Muscle of leg (tissue), 11 donors: ENCODE measurements around the gene POLR2H. TPM values are rescaled to one million over a fixed set of nuclear protein-coding genes. Genes with fewer than 3 reads are reported as not detected.

ENCODE experiments used
- DNase-seq: peaks from one replicate; pipeline ENCODE4 v3.0.0; 2013
- H3K27ac ChIP-seq: one replicate; pipeline ENCODE4 v1.5.1; 2013; ENCODE audit warnings: mild to moderate bottlenecking, low read length, control low read depth
- H3K27me3 ChIP-seq: one replicate; pipeline ENCODE4 v1.6.1; 2013; ENCODE audit warnings: low read length; ENCODE audit not compliant: control insufficient read depth, insufficient read depth
- H3K36me3 ChIP-seq: one replicate; pipeline ENCODE4 v1.6.1; 2013; ENCODE audit warnings: low read length; ENCODE audit not compliant: control insufficient read depth, insufficient read depth
- H3K4me1 ChIP-seq: one replicate; pipeline ENCODE4 v1.6.1; 2013; ENCODE audit warnings: low read length; ENCODE audit not compliant: control insufficient read depth, insufficient read depth
- H3K4me3 ChIP-seq: one replicate; pipeline ENCODE4 v1.5.1; 2013; ENCODE audit warnings: low read length, control low read depth
- H3K9me3 ChIP-seq: replicated peaks from 2 replicates; pipeline ENCODE4 v1.6.1; 2013; ENCODE audit warnings: low read depth, low read length; ENCODE audit not compliant: control insufficient read depth
- WGBS: methylation state at CpG from one replicate; pipeline ENCODE4 v1.1.5; 2013; ENCODE audit warnings: missing lambda C conversion rate; ENCODE audit not compliant: insufficient coverage; 5-methylcytosine and 5-hydroxymethylcytosine counted together
- polyA plus RNA-seq, 8 donors: library from polyadenylated mRNA; unstranded; fragments of 120-200 nt; gene quantifications; one replicate each; pipeline versions ENCODE4 v1.2.1 to v1.2.3, GENCODE V29; 2013; ENCODE audit warnings: inconsistent platforms in 1 of 8, low replicate concordance in 1 of 8; ENCODE audit not compliant: insufficient read length in 8 of 8, insufficient read depth in 1 of 8
- total RNA-seq: library from RNA; stranded (reverse); fragments of 120-200 nt; gene quantifications from one replicate; pipeline ENCODE4 v1.2.4, GENCODE V29; 2013

The POLR2H gene
- total and polyA plus RNA-seq, 9 donors: 39.9 to 55.0 (median 49.3) TPM

DNA sequence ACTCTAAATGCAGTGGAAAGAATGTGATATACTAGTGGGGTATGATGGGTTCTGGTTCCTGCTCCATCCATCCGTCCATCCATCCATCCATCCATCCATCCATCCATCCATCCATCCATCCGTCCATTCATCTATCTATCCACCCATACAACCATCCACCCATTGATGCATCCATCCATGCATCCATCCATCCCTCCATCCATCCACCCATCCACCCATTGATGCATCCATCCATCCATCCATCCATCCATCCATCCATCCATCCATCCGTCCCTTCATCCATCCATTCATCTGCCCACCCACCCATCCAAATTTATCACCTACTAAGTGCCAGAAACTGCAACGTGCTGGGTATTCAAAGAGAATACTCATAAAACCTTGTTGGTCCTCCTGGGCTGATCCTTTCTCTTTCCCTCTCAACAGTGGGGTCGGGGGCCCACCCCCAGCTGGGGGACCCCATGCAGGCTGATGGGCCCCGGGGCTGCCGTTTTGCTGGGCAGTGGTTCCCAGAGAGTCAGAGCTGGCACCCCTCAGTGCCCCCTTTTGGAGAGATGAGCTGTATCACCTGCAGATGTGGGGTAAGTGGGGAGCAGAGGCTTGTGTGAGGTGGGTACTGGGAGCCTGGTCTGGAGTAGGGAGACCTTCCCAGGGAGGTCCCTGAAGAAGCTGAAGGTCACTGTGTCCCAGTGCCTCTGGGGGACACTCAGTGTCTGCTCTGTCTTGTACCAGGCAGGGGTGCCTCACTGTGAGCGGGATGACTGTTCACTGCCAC, 26.8 kb downstream of the POLR2H start:
- 67% methylated on average over 8 of the region's 8 CpGs for WGBS
- Histone ChIP-seq H3K4me3 (no peak overlapping the region), H3K9me3 (no peaks in the 10 kb centered on the region), H3K4me1 (no peaks in the 10 kb centered on the region), H3K27me3 (no peaks in the 10 kb centered on the region), H3K27ac (no peak overlapping the region), H3K36me3 (peaks cover 46% of the 10 kb centered on the region)
- DNase-seq: no peak

DNA sequence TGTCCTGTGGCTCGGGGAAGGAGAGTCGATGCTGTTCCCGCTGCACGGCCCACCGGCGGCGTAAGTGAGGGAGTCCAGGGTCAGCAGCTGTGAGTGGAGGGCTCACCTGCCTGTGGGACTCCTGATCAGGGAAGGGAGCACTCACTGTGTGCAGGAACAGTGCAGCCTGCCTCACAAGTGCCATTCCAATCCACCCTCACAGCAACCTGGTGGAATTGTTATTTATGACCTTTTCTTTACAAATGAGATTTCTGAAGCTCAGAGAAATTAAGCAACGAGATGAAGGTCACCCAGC, 27.4 kb downstream of the POLR2H start:
- peaks cover 44% of the 10 kb centered on the region for H3K36me3 ChIP-seq
- H3K9me3 ChIP-seq: no peaks in the 10 kb centered on the region
- no peak overlapping the region for H3K27ac ChIP-seq
- no peak overlapping the region for H3K4me3 ChIP-seq
- H3K27me3 ChIP-seq: no peaks in the 10 kb centered on the region
- DNase-seq: no peak
- no peaks in the 10 kb centered on the region for H3K4me1 ChIP-seq
- 93% methylated on average over 6 of the region's 8 CpGs for WGBS

- H3K36me3 ChIP-seq: peaks cover 44% of the 10 kb centered on the region
- DNase-seq: no peak
- H3K27me3 ChIP-seq: no peaks in the 10 kb centered on the region
- WGBS: no CpG with 5 or more reads among the region's 5 CpGs
- no peak overlapping the region for H3K27ac ChIP-seq
- no peak overlapping the region for H3K4me3 ChIP-seq
- no peaks in the 10 kb centered on the region for H3K4me1 ChIP-seq
- H3K9me3 ChIP-seq: no peaks in the 10 kb centered on the region
Observed at GRCh38 chr3:184389384-184389783, 27.9 kb downstream of the POLR2H start.

GRCh38 chr3:184389935-184390528, 28.5 kb downstream of the POLR2H start:
- Histone ChIP-seq H3K9me3 (no peaks in the 10 kb centered on the region), H3K27me3 (no peaks in the 10 kb centered on the region), H3K36me3 (peaks cover 39% of the 10 kb centered on the region), H3K4me1 (peaks cover 5% of the 10 kb centered on the region), H3K27ac (no peak overlapping the region), H3K4me3 (no peak overlapping the region)
- 80% methylated on average over 3 of the region's 5 CpGs for WGBS
- DNase-seq: no peak

DNA sequence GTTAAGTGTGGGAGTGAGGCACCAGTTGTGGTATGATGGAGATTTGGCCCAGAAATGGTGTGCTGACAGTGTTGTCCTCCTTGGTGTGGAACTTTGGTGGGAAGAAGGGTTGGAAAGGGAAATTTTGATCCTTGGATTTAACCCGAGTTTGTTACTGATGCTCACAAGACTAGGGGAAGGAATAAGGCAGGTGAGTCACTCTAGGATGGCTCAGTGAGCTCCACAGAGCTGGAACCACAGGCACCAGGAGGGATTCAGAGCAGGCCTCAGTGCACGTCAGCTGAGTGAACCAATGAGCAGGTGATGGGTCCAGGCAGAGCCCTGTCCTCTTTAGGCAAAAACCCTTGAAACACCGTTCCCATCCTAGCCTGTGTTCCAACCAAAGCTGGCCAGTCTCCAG, 29.8 kb downstream of the POLR2H start:
- H3K9me3 ChIP-seq: no peaks in the 10 kb centered on the region
- no peak overlapping the region for H3K4me3 ChIP-seq
- no peak for DNase-seq
- peaks cover 9% of the 10 kb centered on the region for H3K4me1 ChIP-seq
- H3K36me3 ChIP-seq: peaks cover 30% of the 10 kb centered on the region
- no peaks in the 10 kb centered on the region for H3K27me3 ChIP-seq
- 38% methylated on average over 1 of the region's 3 CpGs for WGBS
- no peak overlapping the region for H3K27ac ChIP-seq

DNA sequence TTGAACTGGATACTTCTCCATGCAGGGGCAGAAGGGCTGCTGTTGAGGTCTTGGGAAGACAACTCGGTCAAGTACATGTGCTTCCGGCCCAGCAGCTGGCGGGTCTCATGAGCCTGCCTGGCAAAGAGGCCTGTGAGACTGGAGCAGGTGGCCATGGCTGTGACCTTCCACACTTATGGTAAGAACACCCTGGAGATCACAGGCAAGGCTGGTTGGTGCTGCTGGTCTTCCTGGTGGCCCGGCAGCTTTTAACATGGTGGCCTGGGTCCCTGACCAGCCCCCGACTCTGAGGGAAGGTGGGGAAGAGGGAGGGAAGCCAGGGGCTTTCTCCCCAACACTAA, 33.8 kb downstream of the POLR2H start:
- H3K4me3 ChIP-seq: no peak overlapping the region
- peak; percentile 69 for DNase-seq
- H3K9me3 ChIP-seq: no peaks in the 10 kb centered on the region
- H3K4me1 ChIP-seq: peaks cover 9% of the 10 kb centered on the region
- peaks cover 3% of the 10 kb centered on the region for H3K27me3 ChIP-seq
- no peaks in the 10 kb centered on the region for H3K36me3 ChIP-seq
- peak overlapping the region; percentile 43 for H3K27ac ChIP-seq
- 93% methylated on average over 3 of the region's 5 CpGs for WGBS

DNA sequence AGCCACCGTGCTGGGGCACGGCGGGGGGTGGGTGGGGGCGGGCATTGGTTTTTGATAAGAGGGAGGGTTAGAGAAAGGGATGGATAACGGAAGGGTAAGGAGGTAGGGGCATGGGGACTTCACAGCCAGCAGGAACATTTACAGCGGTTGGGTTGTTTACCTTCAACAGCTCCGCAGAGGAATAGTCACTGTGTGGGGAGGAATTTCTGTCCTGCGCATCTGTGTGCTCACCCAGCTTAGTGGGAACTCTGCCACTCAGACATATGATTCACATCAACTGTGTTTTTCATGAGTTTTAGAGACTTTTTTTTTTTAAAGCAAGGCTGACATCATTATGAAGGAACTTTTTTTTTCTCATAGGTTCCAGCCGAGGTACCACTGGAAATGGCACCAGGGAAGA, 37.9 kb downstream of the POLR2H start:
- H3K4me3 ChIP-seq: no peak overlapping the region
- H3K4me1 ChIP-seq: peaks cover 9% of the 10 kb centered on the region
- no peak overlapping the region for H3K27ac ChIP-seq
- no peaks in the 10 kb centered on the region for H3K36me3 ChIP-seq
- no peaks in the 10 kb centered on the region for H3K9me3 ChIP-seq
- WGBS: 11% methylated on average over 3 of the region's 9 CpGs
- peaks cover 9% of the 10 kb centered on the region for H3K27me3 ChIP-seq
- peak; percentile 96 for DNase-seq

DNA sequence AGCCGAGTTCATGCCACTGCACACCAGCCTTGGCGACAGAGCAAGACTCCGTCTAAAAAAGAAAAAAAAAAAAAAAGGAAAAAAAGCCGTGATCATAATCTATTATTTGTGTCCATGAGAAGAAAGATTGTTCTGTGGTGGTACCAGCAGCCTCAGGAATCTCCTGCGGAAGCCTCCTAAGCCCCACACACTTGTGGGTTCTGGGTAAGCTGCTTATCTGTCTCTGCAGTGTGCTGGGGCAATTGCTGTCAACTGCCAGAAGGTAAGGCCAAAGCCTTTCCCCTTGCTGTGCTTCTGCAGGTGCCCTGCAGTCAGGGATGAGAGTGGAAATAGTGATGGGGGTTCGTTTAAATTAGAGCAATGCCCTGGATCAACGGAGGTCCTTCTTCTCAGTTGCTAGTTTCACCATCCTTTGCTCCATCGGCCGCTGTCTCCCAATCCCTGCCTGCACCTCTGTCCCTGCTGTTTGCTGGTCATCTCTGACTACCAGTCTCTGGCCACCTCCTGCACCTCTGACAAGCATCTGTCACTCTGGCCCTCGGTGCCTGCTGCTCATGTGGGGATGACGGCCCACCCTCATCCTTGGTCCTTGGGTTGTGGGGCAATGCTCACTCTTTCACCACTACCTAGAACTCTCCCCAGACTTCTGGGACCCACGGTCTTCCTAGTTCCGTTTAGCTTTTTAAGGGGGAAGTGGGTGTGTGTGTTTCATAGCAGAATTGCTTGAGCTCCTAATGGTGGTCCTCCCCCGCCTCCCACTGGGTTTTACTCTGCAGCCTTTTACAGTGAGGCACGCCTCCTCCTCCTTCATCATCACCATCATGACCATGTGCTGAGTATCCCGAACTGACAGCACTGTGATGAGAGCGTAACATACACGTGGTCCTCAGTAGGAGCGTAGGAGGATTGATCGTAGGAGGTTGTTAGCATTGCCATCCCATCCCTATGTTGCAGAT, 43.8 kb downstream of the POLR2H start:
- no peak overlapping the region for H3K27ac ChIP-seq
- no peaks in the 10 kb centered on the region for H3K36me3 ChIP-seq
- peaks cover 7% of the 10 kb centered on the region for H3K27me3 ChIP-seq
- no peaks in the 10 kb centered on the region for H3K9me3 ChIP-seq
- no peak for DNase-seq
- no peak overlapping the region for H3K4me3 ChIP-seq
- WGBS: 88% methylated on average over 7 of the region's 20 CpGs
- H3K4me1 ChIP-seq: no peaks in the 10 kb centered on the region

DNA sequence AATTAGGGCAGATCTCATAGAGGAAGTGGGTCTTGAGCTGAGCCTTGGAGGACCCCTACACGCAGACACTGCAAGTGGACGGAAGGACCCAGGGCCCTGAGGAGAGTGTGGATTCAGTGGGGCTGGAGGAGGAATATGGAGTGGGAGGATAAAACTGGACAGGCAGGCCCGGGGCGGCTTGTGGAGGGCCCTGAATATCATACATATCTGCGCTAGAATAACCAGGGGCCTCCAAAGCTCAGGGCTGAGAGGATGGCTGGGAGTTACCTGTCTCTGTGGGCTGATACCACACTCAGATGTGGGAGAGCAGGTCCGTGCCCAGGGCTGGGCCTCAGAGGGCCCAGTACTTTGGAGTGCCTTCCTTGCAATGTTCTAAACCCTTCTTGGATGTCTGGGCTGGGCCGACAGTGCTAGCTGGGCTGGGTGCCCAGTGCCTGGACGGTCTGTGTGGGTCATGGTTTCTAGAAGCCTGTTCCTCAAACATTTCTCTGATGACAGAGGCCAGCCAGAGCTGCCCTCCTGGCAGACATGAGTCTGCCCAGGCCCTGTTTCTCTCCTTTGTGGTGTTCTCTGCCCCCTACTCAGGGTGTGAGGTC, 47.9 kb downstream of the POLR2H start:
- no peak for DNase-seq
- peaks cover 3% of the 10 kb centered on the region for H3K27me3 ChIP-seq

GRCh38 chr3:184409946-184410500, 48.5 kb downstream of the POLR2H start:
- Histone ChIP-seq H3K36me3 (no peaks in the 10 kb centered on the region), H3K27me3 (peaks cover 3% of the 10 kb centered on the region), H3K4me1 (peaks cover 2% of the 10 kb centered on the region), H3K9me3 (no peaks in the 10 kb centered on the region), H3K4me3 (no peak overlapping the region), H3K27ac (no peak overlapping the region)
- 73% methylated on average over 7 of the region's 12 CpGs for WGBS
- DNase-seq: no peak

More for the DNA sequence above, 47.9 kb downstream of the POLR2H start:
- no peak overlapping the region for H3K4me3 ChIP-seq
- 77% methylated on average over 8 of the region's 8 CpGs for WGBS
- H3K9me3 ChIP-seq: no peaks in the 10 kb centered on the region
- H3K27ac ChIP-seq: no peak overlapping the region
- H3K4me1 ChIP-seq: no peaks in the 10 kb centered on the region
- H3K36me3 ChIP-seq: no peaks in the 10 kb centered on the region
